CD4-positive, alpha-beta T cell treated with Interferon alpha-2 for 1 hour (primary cell): ENCODE measurements around the gene CELF2.

Experiments
- DNase-seq, 2 donors: peaks; one replicate each; pipeline ENCODE4 v3.0.0-alpha.2; 2020 to 2022

The CELF2 gene

DNA sequence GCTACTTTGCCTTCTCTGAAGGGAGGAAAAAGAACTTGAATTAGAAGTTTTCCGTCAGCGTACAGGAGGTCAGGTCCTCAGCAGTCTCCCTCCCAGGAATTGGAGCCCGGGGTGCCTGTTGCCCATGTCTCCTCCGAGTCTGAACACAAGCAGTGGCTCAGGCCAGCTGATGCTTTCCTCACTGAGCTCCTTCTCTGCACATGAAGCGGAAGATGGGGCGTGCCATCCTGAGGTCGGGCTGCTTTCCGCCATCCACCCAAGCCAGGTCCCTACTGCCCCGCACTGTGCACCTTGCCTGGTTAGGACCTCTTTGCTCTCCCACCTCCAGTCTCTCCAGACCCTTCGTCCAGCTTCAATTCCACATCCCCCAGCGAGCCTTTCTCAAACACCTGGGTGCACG lies 237.5 kb downstream of the CELF2 start:
- no peak for DNase-seq

DNA sequence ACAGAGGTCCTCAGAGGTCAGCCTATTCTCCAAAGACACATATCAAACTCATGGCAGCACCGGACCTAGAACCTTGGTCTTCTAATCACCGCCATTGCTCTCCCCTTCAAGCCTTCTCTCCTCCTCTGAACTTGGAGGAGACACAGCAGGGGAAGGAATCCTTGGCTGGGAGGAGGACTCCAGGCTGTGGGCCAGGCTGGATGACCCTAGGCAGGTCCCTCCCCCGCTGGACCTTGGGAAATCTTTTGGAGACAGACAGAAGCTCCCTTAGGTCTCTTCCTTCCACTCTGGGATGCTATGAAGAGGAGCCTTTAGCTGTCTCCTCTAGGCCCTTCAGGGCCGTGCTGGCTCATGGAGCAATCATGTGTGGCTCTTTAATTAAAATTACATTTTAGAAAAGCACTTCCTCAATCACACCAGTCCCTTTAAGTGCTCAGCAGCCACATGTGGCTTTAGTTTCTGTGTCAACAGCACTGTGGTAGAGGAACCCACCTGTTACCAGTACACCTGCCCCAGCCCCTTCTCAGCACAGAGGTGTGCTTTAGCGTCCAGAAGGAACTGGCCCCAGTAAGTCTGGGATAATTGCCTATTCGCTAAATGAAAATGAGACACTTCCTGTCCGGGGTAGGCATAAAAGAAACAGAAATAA lies 238.2 kb downstream of the CELF2 start:
- no peak for DNase-seq

DNA sequence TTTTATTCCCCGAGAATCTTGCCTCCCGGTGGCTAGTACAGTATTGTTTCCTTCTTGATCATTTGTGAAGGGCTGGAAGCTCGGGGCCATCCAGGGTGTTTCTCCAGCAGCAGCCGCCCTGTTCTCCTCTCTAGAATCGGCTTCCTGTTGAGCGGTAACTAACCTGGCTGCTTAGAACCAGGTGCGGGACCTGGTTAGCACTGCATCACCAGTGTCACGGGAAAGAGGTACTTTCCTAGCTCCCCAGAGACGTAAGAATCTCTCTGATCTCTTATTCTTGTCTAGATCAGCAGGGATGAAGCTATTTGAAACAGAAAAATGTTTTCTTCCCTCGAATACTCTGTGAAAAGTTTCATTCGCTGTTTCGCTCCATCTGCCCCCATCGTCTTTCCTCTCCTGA lies 239.2 kb downstream of the CELF2 start:
- DNase-seq, result no peak

DNA sequence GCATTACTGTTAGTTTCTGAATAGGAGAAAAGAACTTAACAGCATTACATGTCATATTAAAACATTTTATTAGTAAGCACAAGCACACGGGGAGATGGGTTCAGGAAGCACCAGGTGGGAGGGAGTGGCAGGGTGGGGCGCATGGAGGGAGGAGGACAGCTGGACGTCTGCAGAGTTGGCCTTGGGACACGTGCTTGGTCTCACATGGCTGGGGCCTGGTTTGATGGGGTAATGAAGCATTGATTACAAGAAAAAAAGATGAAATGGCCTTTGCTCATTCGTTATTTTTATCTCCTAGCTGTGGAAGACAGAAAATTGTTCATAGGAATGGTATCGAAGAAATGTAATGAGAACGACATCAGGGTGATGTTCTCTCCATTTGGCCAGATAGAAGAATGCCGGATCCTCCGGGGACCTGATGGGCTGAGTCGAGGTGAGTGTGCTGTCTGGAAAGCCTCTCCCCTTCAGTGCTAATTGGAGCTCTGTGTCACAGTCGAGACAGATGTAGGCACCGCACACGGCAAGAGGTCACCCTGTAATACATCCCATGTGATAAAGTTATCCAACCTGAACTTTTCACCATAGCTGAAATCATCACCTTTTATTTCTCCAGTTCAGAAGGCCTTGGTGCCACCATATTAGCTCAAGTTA lies 239.9 kb downstream of the CELF2 start:
- no peak for DNase-seq

DNA sequence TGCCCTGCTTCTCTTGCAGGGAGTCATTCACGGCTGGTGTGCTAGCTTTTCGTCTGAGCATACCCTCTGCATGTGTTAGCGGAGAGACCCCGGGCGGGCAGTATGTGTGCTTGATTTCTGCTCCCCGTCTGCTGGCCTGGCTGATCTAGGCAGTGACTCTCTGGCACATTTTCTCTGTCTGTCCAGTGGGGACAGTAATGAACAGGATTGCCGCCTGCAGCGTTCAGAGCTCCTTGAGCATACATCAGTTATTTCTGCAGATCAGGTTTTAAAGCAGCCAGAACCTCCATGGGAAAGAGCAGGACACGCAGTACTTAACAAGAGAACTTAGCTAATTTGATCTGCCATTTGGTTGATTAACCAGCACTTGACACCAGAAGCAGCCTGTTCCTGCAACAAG lies 242.5 kb downstream of the CELF2 start:
- DNase-seq, result no peak

DNA sequence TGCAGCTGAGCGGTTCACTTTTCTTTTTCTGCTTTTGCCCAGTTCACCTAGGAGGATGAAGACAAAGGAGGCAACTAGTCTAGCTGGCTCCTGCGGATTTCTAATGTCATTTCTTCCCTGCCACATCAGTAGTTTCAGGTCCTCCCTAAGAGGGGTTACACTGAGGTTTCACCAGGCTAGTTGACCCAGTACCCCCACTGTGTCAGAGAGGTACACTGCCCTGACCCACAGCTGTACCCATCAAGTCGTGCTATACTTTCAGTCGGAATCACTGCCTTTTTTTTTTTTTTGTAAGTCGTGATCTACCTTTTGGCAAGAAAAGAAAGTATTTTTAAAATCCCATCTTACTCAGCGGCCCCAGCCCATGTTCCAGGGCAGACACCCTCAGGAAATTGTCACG lies 243.5 kb downstream of the CELF2 start:
- no peak for DNase-seq

DNA sequence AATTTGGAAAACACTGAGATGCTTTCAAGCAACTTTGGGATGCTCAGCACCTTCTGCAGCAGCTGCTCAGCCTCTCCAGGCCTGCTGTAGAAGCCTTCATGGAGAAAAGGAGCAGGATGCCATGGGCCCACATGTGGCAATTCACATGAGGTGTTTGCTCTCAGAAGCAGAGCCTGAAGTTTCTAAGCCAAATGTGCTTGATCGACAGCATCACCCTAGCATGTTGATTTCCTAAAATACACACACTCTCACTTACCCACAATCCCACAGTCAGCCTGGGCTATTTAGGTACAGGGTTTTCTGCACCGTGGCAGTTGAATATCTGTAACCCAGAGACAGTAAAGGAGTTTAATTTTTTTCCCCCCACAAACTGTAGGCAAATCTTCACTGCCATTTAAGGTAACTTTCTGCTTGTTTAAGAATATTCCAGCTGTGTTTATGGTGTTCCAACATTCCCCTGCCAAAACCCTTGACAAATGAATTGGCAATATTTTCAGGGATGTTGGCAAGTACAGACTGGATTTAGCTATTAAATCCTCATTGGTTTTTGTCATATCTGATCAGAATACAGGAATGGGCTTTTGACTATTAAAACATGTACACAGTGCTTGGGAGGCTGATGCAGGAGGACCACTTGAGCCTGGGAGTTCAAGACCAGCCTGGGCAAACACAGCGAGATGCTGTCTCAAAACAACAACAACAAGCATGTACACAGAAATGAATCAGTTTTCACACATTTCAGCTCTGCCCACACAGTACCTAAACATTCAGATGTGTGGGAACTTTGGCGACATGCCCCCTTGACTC lies 244.2 kb downstream of the CELF2 start:
- no peak for DNase-seq

DNA sequence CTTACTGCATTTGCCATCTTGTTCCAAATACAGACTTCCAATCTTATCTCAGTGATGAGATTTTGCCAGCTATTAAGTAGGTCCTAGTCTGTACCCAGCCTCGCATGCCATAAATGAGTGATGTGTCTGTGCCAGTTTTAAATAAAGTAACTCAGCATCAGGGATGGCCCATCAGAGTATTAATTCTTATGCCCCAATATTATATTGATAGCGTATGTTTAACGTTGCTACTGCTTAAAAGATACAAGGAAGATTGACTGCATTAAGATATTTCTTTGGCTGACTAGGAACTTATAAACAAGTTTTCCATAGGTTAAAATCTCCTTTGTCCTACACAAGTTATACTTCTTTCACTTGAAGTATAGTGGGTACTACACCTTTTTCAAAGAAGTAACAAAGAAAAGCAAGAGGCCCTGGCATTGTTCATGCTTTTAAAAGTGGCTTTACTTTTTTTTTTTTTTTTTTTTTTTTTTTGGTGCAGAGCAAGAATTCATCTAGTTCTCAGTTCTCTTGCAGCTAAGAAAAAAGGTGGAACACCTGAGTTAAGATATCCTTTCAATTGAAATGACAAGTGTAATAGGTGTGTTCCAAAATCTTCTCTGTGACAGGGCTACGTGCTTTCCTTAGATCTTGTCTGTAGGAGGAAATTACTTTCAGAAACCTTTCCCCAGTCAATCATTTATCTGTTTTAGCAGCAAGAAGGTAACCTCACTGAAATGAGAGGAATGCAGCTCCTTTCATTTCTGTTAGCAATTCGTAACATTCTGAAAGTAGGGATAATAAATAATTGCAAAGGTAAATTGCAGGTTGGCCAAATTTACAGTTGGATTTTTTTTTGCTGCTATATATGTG lies 245.0 kb downstream of the CELF2 start:
- no peak for DNase-seq

DNA sequence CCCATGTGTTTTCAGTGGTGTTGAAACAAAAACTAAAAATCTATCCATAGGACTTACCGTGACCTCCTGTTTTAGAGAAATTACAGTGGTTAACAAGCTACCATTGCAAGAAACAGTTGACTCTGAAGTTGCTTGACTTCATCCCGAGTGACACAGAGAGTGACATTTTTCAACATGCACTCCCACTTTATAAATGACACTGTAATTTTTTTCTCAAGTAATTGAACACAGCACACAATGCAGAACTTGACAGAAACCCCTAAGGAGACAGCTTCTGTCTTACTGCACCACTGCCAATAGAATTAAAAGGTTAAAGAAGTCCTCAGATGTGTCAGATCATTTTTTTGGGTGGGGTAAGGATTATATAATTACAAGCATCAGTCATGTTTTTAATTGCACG lies 246.1 kb downstream of the CELF2 start:
- no peak for DNase-seq

DNA sequence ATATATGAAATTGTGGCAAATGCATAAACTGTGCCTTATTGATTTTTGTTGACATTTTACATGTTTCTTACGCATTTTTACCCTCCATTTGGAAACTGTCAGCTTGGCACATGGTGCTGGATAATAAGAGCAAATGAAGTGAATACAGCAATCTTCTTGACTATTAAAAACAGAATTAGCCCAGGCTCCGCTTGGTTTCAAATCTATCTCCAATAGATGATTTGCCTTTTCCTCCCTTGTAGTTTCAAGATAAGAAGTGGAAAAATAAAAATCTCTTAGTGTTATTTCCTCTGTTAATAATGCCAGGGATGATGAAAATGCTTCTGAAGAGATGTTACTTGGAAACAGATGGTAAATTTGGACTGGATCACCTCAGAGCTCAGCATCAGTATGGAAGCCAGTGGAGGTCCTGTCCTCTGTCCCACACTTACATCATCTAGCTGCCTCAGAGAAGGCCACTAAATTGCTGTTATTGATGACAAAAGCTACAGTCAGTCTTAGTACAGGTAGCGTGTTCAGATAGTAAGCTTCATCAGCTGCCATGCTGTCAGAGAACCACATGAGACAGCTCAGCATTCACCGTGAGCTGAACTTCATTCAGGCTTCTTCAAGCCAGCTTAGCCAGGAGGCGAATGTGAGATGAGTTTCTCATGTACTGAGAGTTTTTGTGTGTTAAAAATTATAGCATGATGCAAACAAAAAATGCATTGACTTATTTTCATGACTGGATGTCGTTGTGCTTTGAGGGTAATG lies 246.8 kb downstream of the CELF2 start:
- no peak for DNase-seq

DNA sequence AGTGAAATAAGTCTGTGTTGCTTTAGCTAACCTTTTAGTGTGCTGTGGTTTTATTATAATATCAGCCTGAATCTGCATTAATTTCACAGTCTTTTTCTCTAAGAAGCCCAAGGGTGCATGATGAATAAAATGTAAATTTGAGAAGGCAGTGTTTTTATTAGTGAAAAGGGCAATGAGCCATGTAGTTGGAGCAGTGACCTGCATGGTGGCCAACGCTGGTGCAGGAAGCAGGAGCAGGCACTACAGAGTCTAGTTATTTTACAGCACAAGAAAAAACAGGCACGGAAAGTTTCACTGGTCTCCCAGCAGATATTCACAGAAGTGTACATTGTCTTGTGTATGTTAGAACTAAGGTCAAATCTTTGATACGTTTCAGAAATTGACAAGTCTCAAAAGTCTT lies 247.8 kb downstream of the CELF2 start:
- DNase-seq, result no peak

DNA sequence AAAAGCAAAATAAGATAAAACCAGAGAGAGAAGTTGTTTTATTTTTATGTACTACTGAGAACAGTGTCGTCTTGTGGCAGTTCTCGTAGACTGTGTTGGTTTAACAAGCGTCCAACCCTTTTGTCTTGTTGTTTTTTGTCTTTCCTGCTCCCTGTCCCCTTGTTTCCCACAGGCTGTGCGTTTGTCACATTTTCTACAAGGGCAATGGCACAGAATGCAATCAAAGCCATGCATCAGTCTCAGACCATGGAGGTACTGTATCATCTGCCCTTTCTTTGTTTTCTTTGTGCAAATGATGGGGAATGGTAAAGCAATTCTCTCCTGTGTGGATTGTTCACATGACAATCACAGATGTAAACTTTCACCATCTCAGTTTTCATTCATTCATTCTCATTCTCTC lies 248.8 kb downstream of the CELF2 start:
- DNase-seq, result no peak

DNA sequence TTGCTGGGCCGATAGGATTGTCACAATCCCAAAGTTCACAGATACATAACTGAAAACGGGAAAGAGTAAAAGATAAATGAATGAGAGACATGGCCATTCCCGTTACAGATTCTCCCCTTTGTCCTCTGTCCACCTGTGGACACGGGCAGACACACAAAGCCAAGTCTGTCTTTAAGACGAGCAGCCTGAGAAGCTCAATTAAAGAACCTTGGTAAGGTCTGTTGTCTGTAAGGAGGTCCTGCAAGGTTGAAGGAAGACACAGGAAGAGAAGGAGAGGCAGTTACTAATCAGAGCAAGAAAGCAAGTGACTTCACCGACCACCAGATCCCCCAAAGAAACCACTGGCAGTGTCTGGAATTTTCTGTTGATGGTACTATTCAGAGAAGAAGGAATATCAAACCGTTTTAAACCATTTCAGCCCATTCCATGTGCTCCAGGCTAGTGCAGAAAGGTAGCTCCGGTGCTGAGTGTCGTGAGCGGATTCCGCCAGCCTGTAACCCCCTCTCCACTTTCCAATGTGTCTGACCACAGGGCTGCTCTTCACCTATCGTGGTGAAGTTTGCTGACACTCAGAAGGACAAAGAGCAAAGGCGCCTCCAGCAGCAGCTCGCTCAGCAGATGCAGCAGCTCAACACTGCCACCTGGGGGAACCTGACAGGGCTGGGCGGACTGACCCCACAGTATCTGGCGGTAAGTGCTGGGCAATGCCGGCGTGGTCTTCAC lies 252.6 kb downstream of the CELF2 start:
- peak; percentile 64 to 77 for DNase-seq

DNA sequence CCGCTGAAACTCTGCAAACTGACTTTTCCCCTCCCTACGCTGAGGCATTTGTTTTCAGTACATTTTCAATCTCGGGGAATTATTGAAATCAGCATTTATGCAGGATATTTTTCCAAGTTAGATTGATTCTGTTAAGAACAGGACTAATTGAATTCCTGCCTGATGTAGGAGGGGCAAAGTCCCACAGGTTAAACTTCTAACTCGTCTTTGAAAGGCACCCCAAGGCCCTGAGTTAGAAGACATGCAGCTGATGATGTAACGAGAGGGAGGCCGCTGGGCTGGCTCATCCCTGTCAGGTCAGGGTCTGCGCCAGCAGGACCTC lies 253.1 kb downstream of the CELF2 start:
- no peak for DNase-seq

DNA sequence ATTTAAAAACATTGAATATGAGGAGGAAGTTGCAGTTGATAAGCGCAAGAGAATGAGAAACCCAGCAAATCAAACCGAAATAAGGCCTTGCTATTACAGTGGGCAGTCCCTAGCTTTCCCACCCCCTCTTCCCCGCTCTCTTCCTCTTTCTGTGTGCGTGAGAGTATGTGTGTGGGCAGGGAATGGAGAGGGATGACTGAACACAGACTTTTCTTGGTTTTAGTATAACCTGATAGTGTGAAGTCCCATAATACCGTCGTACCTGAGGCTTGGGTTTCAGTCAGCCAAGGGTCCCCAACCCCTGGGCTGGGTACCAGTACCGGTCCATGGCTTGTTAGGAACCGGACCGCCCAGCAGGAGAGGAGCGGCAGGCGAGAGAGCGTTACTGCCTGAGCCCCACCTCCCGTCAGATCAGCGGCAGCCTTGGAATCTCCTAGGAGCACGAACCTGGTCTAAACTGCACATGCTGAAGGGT lies 255.3 kb downstream of the CELF2 start:
- no peak for DNase-seq

DNA sequence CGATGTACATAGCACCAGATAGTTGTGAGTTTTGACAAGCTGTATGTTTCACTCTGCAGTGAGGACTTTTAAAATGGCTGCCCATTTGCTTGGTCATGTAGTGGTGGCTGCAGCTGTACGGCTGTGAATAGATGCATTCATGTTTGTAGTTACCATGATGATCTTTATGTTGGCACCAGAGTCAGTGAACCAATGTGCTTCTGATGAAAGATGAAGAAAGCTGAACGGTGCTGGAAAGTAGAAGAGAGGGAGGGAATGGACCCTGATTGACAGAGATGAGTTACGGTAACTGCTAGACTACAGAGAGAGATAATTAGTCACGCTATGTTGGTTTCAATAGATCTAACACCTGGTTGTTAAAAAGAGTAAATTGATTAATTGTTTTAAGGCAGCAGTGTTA lies 256.8 kb downstream of the CELF2 start:
- no peak for DNase-seq

DNA sequence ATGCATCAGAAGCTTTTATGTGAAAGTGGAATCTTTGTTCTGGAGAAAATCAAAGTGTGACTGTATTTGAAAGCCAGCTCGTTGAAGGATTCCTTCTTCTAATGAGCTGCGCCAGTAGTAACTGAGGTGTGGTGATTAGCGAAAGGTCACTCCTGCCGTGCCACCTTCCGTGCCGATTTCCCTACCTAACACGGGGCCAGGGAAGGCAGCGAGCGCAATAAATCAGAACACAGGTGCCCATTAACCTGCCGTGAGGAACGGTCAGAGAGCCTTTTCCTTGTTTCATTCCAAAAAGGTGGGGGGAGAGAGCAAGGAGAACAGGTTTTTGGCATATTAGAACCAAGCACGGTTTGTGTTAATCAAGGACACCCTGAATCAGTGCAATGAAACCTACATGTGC lies 258.0 kb downstream of the CELF2 start:
- DNase-seq, result no peak

DNA sequence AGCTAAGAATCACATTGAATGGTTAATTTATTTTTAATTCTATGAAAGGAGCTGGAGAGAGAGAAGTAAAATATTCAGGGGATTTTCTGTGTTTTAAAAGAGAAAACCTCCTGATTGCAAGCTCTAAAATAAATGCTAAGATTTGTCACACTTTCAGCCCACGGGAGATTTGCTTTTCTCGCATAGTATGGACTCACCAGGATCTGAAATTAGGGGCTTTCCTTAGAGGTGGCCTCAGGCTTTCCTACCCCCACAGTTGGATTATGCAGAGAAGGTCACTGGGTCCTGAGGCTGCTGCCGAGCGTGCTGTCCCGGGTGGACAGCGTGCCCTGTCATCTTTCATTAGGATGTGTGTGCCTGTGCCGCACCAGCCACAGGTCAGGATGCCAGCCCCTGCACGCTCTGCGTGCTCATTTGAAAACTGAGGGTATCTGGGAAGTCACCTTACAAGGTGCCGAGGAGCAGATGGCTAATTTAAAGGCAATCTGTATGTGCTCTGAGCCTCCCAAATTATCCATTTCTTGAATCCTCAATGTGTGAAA lies 258.8 kb downstream of the CELF2 start:
- DNase-seq, result no peak

DNA sequence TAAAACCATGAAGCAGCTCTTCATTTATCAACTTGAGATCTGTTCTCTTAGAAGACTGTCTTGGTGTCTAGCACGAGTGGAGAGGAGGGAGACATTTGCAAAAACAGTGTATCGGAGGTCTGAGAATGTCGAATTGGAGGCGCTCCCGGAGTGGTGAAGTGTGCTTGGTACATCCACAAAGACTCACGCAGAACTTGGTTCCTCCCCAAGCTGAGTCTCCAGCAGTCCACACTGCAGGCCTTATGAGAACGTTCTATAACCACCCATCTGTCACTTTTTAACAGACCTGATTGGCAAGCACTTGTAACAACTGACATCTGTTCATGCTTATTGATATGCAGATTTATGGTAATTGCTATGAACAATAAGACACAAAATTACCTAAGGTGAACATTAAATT lies 261.6 kb downstream of the CELF2 start:
- DNase-seq, result no peak

DNA sequence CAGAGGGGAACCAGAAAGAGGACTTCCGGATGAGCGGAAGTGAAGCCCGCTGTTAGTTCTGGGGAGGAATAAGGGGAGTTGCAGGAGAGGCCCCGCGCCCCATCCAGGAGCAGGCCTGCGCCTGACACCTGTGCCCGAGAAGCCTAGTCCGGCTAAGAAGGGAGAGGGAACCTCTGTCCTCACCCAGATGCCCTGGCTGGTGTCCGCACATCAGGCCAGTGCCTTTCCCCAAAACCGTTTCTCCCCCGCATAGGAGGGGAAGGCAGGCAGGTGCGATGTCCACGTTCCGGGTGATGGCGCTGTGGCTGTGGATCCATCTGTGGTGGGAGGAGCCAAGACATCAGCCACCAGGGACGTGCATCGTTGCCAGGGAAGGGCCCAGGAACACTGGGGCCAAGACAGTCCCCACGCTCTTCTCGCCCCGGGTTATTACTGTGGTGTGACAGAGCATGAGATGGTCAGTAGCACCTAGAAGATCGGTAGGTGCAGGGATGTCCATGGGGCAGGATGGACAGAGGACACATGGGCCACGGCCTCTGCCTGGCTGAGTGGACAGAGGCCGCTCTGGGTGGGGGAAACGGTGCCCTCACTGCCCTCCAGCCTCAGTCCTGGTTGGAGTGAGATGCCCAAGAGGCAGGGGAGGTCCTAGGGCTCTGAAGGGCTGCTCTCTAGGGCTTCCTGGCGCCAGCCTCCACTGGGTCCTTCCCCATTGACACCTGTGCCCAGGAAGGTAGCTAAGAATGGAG lies 262.7 kb downstream of the CELF2 start:
- DNase-seq, result no peak

DNA sequence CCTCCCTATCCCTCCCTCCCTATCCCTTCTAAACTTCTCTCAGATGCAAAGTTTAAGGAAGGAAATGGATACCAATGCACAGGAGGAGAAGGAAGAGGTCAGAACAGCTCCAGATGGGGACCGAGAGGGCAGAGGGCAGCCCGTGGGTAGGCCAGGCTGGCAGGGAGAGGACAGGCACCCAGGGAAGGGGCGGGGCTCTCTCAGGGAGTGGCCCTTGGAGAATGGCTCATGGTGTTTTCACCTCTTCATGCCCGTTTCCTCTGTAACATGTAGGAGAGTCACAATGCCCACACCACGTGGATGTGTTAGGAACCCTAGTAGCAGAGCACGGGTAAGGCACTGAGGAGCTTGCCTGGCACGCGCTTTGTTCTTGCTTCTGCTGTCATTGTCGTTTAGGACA lies 264.5 kb downstream of the CELF2 start:
- DNase-seq, result no peak
